Neural crest cell (in vitro differentiated cells): ENCODE measurements around the gene SLC6A15. TPM values are rescaled to one million over a fixed set of nuclear protein-coding genes. Genes with fewer than 3 reads are reported as not detected.

Experiments used
- DNase-seq: peaks from one replicate; pipeline ENCODE4 v3.0.0; 2021; ENCODE audit warnings: low read depth, mixed read lengths, low spot score
- H3K27ac Mint-ChIP-seq: one replicate; pipeline ENCODE4 v1.8.0; 2021; ENCODE audit warnings: mild to moderate bottlenecking, mixed read lengths; ENCODE audit not compliant: unreplicated experiment
- H3K27me3 Mint-ChIP-seq: 2 replicates; pipeline ENCODE4 v1.8.0; 2021; ENCODE audit warnings: low read depth, mild to moderate bottlenecking, mixed read lengths
- H3K36me3 Mint-ChIP-seq: 2 replicates; pipeline ENCODE4 v1.8.0; 2021; ENCODE audit warnings: low read depth, mild to moderate bottlenecking, mixed read lengths
- H3K4me1 Mint-ChIP-seq: 2 replicates; pipeline ENCODE4 v1.8.0; 2021; ENCODE audit warnings: mixed read lengths
- H3K4me3 Mint-ChIP-seq: one replicate; pipeline ENCODE4 v1.8.0; 2021; ENCODE audit warnings: mild to moderate bottlenecking, mixed read lengths
- H3K9me3 Mint-ChIP-seq: 2 replicates; pipeline ENCODE4 v1.8.0; 2021; ENCODE audit warnings: mixed read lengths
- CTCF ChIP-seq: fragments of 200-600 bp; sonication (generic); conservative IDR thresholded peaks from 2 replicates; pipeline ENCODE4 v1.5.0; 2021; ENCODE audit warnings: antibody characterized with exemption, mild to moderate bottlenecking
- total RNA-seq: library from RNA; stranded (reverse); gene quantifications from 2 replicates; pipeline ENCODE4 v1.2.1, GENCODE V29; 2021

Gene SLC6A15
- total RNA-seq, 1 donor from 2014 or later = 3.2 TPM

- no peak overlapping the region for H3K4me3 Mint-ChIP-seq
- H3K27me3 Mint-ChIP-seq = peaks cover 3% of the 10 kb centered on the region
- no peak overlapping the region for H3K27ac Mint-ChIP-seq
- H3K9me3 Mint-ChIP-seq = no peaks in the 10 kb centered on the region
- H3K4me1 Mint-ChIP-seq = no peaks in the 10 kb centered on the region
- H3K36me3 Mint-ChIP-seq = no peaks in the 10 kb centered on the region
- peak; percentile 7 for TF ChIP-seq CTCF
- DNase-seq = no peak
Measured at GRCh38 chr12:84874825-84875139, 37.8 kb downstream of the SLC6A15 start.

- Mint-ChIP-seq H3K4me1 (no peaks in the 10 kb centered on the region), H3K4me3 (no peak overlapping the region), H3K36me3 (no peaks in the 10 kb centered on the region), H3K27ac (no peak overlapping the region), H3K9me3 (no peaks in the 10 kb centered on the region), H3K27me3 (peaks cover 3% of the 10 kb centered on the region)
- TF ChIP-seq CTCF = peak; percentile 90
- no peak for DNase-seq
Measured at GRCh38 chr12:84874125-84874824, 38.3 kb downstream of the SLC6A15 start.

GRCh38 chr12:84862186-84862585, 50.4 kb downstream of the SLC6A15 start:
- TF ChIP-seq CTCF = no peak
- no peak overlapping the region for H3K4me3 Mint-ChIP-seq
- no peak overlapping the region for H3K27ac Mint-ChIP-seq
- no peaks in the 10 kb centered on the region for H3K36me3 Mint-ChIP-seq
- DNase-seq = no peak
- no peaks in the 10 kb centered on the region for H3K9me3 Mint-ChIP-seq
- H3K27me3 Mint-ChIP-seq = no peaks in the 10 kb centered on the region
- H3K4me1 Mint-ChIP-seq = no peaks in the 10 kb centered on the region

- no peak overlapping the region for H3K4me3 Mint-ChIP-seq
- no peaks in the 10 kb centered on the region for H3K9me3 Mint-ChIP-seq
- no peaks in the 10 kb centered on the region for H3K27me3 Mint-ChIP-seq
- H3K36me3 Mint-ChIP-seq = no peaks in the 10 kb centered on the region
- no peak for TF ChIP-seq CTCF
- DNase-seq = no peak
- no peaks in the 10 kb centered on the region for H3K4me1 Mint-ChIP-seq
- no peak overlapping the region for H3K27ac Mint-ChIP-seq
Measured at GRCh38 chr12:84860718-84861117, 51.9 kb downstream of the SLC6A15 start.

GRCh38 chr12:84858796-84859195, 53.8 kb downstream of the SLC6A15 start:
- Mint-ChIP-seq H3K36me3 (no peaks in the 10 kb centered on the region), H3K4me1 (no peaks in the 10 kb centered on the region), H3K27me3 (no peaks in the 10 kb centered on the region), H3K4me3 (no peak overlapping the region), H3K27ac (no peak overlapping the region), H3K9me3 (no peaks in the 10 kb centered on the region)
- no peak for DNase-seq
- no peak for TF ChIP-seq CTCF
